Panc1 (cell line): ENCODE measurements around the gene SSR4.

Source experiments
- CTCF ChIP-seq: fragments of 450-650 bp; IDR thresholded peaks from 2 replicates; pipeline ENCODE4 v1.5.1; 2017; ENCODE audit warnings: mild to moderate bottlenecking
- REST ChIP-seq, 2 experiments: IDR thresholded peaks; 2 replicates each; pipeline ENCODE4 v1.6.1; 2011 to 2012; ENCODE audit warnings: low read depth in 2 of 2, control low read depth in 1 of 2, low read length in 1 of 2, mild to moderate bottlenecking in 1 of 2, moderate library complexity in 1 of 2; ENCODE audit not compliant: insufficient read depth in 1 of 2

DNA sequence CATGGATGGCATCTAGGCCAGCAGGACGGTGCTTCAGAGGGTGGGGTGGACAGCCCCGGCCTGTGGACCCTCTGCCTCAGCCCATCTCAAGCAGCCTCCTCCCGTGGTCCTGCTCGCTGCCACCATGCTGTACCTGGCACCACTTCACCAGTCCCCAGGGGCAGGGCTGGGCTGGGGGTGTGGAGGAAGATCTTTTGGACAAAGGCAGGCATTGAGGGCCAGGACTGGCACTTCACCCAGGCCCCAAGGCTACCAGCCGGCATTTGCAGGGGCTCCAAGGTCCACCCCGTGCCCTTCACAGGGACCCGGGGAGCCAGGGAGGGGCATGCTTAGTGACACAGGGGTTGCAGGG, 29.7 kb upstream of the SSR4 start:
- TF ChIP-seq REST (IDR thresholded peaks at IDR 0.05; ENCODE audit: insufficient read depth in 1 of 2, low read depth in 2 of 2, low read length in 1 of 2) (no peak), CTCF (no peak)
